ENCODE results near the gene WDR31.

The WDR31 gene

DNA sequence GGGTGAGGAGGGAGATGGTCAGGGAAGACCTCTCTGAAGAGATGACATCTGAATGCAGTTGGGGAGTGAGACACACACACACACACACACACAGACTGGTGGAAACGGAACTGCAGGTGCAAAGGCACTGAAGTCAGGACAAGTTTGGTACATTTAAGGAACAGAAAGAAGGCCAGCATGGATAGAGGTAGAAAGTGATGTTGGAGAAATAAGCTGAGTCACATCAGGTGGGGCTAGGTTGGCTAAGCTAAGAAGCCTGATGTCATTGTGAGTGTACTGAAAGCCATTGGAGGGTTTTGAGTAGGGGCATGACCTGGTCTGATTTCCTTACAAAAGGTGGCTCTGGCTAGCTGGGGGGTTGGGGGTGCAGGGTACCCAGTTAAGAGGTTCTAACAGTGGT, 12.3 kb upstream of the WDR31 start:
- no peak for DNase-seq (ENCODE audit: low read depth in 2 of 2)
- TF ChIP-seq, protein P1, sequence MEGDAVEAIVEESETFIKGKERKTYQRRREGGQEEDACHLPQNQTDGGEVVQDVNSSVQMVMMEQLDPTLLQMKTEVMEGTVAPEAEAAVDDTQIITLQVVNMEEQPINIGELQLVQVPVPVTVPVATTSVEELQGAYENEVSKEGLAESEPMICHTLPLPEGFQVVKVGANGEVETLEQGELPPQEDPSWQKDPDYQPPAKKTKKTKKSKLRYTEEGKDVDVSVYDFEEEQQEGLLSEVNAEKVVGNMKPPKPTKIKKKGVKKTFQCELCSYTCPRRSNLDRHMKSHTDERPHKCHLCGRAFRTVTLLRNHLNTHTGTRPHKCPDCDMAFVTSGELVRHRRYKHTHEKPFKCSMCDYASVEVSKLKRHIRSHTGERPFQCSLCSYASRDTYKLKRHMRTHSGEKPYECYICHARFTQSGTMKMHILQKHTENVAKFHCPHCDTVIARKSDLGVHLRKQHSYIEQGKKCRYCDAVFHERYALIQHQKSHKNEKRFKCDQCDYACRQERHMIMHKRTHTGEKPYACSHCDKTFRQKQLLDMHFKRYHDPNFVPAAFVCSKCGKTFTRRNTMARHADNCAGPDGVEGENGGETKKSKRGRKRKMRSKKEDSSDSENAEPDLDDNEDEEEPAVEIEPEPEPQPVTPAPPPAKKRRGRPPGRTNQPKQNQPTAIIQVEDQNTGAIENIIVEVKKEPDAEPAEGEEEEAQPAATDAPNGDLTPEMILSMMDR (IDR thresholded peaks at IDR 0.05; ENCODE audit: low read depth, low read length): no peak
- H3K4me3 ChIP-seq (replicated peaks in 1 of 2; ENCODE audit: low read depth in 2 of 2, low read length in 2 of 2): no peak overlapping the region

GRCh38 chr9:113352006-113352405, 11.9 kb upstream of the WDR31 start:
- TF ChIP-seq, protein P1 (IDR thresholded peaks at IDR 0.05; ENCODE audit: low read depth, low read length): no peak
- no peak overlapping the region for H3K4me3 ChIP-seq (replicated peaks in 1 of 2; ENCODE audit: low read depth in 2 of 2, low read length in 2 of 2)
- no peak for DNase-seq (ENCODE audit: low read depth in 2 of 2)

DNA sequence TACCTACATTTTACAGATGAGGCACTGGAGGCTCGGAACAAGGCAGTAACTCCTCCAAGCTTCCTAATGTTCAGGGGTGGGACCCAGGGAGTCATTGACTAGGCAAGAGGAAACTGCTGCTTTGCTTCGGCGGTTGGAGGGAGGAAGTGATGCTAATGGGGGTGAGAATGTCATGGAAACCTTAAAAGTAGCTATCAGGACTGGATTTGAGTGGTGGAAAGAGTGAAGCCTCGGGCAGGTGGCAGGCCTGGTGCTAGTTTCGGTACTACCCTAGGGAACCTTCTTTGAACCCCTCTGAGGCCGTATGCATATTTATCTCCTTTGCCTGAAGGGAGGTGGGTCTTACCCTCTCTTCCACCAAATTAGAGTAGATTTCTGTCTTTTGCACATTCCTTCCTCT, 10.9 kb upstream of the WDR31 start:
- DNase-seq (ENCODE audit: low read depth in 2 of 2): no peak
- TF ChIP-seq, protein P1 (IDR thresholded peaks at IDR 0.05; ENCODE audit: low read depth, low read length): no peak
- H3K4me3 ChIP-seq (replicated peaks in 1 of 2; ENCODE audit: low read depth in 2 of 2, low read length in 2 of 2): no peak overlapping the region

DNA sequence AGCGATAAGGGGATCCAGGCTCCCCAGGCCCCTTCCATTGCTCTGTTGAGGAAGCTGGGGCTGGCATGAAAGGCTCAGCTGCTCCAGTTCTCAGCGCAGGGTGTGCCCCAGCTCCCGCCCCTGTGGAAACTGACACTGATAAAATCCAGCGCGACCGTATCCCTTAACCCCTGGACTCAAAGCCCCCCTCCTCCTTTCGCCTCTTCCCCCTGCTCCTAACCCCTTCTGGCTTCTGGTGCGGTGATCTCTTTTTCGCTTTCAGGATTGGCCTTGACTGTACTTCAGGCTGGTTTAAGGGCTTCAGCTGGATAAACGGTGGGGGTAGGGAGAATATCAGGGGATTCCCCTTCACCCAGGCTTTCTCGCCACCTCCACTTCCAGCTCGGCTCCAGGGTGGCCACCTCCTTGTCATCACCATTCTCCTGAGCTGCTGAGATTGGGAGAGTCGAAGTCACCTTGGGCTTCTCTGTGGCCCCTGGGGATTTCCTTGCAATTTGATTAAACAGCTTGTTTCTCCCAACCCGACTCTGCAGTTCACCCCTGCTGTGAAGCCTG, 10.1 kb upstream of the WDR31 start:
- DNase-seq (ENCODE audit: low read depth in 2 of 2): no peak
- no peak overlapping the region for H3K4me3 ChIP-seq (replicated peaks in 1 of 2; ENCODE audit: low read depth in 2 of 2, low read length in 2 of 2)
- TF ChIP-seq, protein P1 (IDR thresholded peaks at IDR 0.05; ENCODE audit: low read depth, low read length): no peak

- DNase-seq (ENCODE audit: low read depth in 2 of 2): no peak
- H3K4me3 ChIP-seq (replicated peaks in 1 of 2; ENCODE audit: low read depth in 2 of 2, low read length in 2 of 2): no peak within 1 kb of the TSS
These were observed 9.5 kb upstream of the WDR31 start, which contains the start of gene BSPRY for GRCh38 chr9:113349445-113350094. Gene BSPRY, plus strand, starts transcription at chr9:113349541. Its CDS starts 39 bp downstream, at chr9:113349580.

DNA sequence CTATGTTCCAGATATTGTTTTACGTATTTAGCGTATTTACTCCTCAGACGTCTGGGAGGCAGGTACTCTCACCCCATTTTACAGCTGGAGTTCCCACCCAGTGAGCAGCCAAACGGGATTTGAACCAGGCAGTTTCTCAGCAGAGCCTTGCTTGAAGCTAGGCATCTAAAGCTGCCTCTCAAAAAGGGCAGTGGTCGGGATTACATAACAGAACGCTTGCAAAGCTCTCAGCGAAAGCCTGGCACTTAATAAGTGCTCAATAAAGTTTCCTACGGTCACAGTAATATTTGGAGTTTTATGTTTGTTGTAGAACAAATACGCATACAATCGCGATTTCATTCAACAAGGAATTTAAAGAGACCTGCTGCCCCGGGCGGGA, 9.0 kb upstream of the WDR31 start:
- TF ChIP-seq, protein P1 (IDR thresholded peaks at IDR 0.05; ENCODE audit: low read depth, low read length): no peak
- no peak for DNase-seq (ENCODE audit: low read depth in 2 of 2)
- H3K4me3 ChIP-seq (replicated peaks in 1 of 2; ENCODE audit: low read depth in 2 of 2, low read length in 2 of 2): no peak overlapping the region

More at GRCh38 chr9:113349445-113350094, 9.5 kb upstream of the WDR31 start, which contains the start of gene BSPRY:
- TF ChIP-seq, protein P1 (IDR thresholded peaks at IDR 0.05; ENCODE audit: low read depth, low read length): no peak
